Bronchial epithelial cell (primary cell): ENCODE measurements around the gene TNRC6C. TPM values are rescaled to one million over a fixed set of nuclear protein-coding genes. Genes with fewer than 3 reads are reported as not detected.

Experiments used
- DNase-seq: peaks from one replicate; pipeline ENCODE4 v3.0.0-alpha.2; 2010; ENCODE audit warnings: low read depth
- FAIRE-seq: peaks from 2 replicates; lab custom pipeline; 2011; peaks lifted over from hg19 to GRCh38; lab: Jason Lieb, UNC
- H3K27me3 ChIP-seq: 2 replicates; pipeline ENCODE4 v1.5.1; 2011; ENCODE audit warnings: low read length; ENCODE audit not compliant: control insufficient read depth, insufficient read depth
- H3K36me3 ChIP-seq: 2 replicates; pipeline ENCODE4 v1.5.1; 2011; ENCODE audit warnings: low read length; ENCODE audit not compliant: control insufficient read depth, insufficient read depth
- H3K4me3 ChIP-seq: 2 replicates; pipeline ENCODE4 v1.5.1; 2011; ENCODE audit warnings: mild to moderate bottlenecking, low read depth, low read length, control low read depth
- total RNA-seq: library from RNA; depleted of rRNA; stranded (reverse); fragments of >200 nt; gene quantifications from 2 replicates; pipeline ENCODE4 v1.2.1, GENCODE V29; 2014
- TF ChIP-seq, protein P1 (sequence below): IDR thresholded peaks from 2 replicates; pipeline ENCODE4 v1.5.1; 2011; ENCODE audit warnings: mild to moderate bottlenecking, moderate library complexity, low read length, control low read depth, inconsistent platforms; ENCODE audit not compliant: insufficient read depth, severe bottlenecking

The TNRC6C gene
- total RNA-seq, 1 donor from 2014 or later: 0.79 TPM

DNA sequence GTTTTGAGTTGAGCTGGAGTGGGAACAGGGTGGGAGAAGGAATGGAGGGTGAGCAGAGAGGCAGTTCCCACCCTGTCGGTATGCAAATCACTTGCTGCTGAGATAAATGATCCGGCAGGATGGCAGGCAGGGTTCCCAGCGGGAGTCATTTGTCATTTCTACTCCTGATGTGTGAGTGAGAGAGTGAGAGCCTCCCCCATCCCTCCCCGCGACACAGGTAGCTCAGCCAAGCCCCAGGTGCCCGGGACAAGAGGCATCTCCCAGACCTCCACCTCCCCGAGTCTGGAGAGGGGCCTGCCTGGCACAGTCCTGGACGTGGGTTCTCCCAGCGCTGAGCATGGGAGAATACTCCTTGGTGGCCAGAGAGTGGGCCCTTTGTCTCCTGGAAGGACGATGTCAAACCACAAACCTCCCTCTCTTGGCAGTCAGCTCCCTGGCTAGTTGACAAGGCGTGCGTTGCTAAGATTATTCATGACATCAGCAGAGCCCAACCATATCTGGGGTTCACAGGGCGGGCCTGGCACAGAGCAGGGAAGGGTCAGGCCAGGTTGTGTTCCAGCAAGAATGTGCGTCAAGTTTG, 33.7 kb upstream of the TNRC6C start:
- H3K27me3 ChIP-seq: peaks cover 1% of the 10 kb centered on the region
- DNase-seq: no peak
- H3K4me3 ChIP-seq: no peak overlapping the region
- H3K36me3 ChIP-seq: no peaks in the 10 kb centered on the region
- no peak for FAIRE-seq
- TF ChIP-seq, protein P1, sequence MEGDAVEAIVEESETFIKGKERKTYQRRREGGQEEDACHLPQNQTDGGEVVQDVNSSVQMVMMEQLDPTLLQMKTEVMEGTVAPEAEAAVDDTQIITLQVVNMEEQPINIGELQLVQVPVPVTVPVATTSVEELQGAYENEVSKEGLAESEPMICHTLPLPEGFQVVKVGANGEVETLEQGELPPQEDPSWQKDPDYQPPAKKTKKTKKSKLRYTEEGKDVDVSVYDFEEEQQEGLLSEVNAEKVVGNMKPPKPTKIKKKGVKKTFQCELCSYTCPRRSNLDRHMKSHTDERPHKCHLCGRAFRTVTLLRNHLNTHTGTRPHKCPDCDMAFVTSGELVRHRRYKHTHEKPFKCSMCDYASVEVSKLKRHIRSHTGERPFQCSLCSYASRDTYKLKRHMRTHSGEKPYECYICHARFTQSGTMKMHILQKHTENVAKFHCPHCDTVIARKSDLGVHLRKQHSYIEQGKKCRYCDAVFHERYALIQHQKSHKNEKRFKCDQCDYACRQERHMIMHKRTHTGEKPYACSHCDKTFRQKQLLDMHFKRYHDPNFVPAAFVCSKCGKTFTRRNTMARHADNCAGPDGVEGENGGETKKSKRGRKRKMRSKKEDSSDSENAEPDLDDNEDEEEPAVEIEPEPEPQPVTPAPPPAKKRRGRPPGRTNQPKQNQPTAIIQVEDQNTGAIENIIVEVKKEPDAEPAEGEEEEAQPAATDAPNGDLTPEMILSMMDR: no peak

DNA sequence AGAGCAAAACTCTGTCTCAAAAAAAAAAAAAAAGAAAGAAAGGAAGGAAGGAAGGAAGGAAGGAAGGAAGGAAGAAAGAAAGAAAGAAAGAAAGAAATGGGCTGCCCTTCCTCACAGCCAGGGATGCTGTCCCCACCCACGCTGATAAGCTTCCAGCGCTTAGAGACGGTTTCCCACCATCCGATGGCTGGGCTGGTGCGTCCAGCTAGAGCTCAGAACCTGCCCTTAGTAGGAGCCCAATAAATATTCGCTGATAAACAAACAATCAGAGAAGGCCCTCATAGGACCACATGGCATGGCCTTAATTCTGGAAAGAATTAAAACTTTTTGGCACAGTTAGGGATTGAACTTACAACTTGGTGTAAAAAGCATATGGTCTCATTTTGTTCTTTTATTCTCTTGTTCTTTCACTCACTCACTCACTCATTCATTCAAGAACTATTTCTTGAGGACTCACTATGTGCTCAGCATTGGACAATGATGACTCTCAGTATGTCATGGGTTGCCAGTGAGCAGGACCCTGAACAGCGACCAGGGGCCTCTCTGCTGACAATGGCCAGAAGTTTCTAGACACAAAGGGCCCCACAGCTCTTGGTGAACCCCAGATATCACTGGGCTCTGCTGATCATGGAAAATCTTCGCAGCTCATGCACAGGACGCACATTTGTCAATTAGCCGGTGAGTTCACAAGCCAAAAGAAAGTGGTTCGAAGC, 32.5 kb upstream of the TNRC6C start:
- H3K27me3 ChIP-seq: peaks cover 1% of the 10 kb centered on the region
- no peak for DNase-seq
- FAIRE-seq: no peak
- no peak overlapping the region for H3K4me3 ChIP-seq
- H3K36me3 ChIP-seq: no peaks in the 10 kb centered on the region
- TF ChIP-seq, protein P1: no peak

DNA sequence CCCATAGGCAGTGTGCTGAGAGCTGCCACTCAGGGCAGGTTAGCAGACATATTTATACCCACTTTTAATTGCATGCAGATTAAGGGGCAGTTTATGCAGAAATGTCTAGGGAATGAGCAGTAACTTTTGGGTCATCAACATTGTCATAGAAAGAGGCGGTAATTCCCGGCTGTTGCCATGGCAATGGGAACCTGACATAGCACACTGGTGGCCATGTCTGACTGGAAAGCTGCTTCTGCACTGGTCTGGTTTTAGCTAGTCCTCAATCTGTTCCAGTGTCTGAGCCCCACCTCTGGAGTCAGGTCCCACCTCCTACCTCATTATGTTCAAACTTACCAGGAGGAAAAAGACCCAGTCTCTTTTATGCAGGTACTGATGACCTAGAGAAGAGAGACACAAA, 31.5 kb upstream of the TNRC6C start:
- TF ChIP-seq, protein P1: no peak
- FAIRE-seq (peak; percentile 43), DNase-seq (no peak)
- peaks cover 1% of the 10 kb centered on the region for H3K27me3 ChIP-seq
- no peaks in the 10 kb centered on the region for H3K36me3 ChIP-seq
- H3K4me3 ChIP-seq: no peak overlapping the region

DNA sequence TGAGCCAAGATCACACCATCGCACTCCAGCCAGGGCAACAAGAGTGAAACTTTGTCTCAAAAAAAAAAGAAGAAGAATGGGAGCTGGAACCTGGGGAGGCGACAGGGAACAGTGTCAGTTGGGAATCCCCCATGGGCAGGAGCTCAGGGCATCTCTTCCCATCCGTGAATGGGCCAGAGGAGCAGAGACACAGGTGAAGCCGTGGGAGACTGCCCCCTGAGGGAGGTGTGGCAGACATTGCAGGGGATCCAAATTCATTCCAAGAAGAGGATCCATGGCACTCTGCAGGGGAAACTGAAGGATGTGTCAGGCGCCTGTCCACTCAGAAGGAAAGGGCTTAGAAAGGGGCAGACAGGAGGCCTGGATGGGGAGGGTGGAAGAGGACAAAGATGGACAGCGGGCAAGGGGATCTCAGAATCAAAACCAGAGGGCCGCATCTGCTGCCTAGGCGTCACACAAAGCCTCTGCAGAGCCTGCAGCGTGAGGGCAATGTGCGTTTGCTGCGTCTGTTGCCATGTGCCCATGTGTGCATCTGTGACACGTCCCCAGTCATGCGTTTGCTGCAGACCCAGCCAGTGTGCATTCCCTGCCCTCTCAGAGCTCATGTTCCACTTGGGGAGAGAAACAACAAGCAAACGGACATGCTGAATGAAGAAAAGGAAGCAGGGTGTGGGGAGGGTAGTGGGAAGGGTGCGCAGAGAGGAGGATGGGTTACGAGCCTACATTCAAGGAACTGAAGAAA, 30.6 kb upstream of the TNRC6C start:
- no peak overlapping the region for H3K4me3 ChIP-seq
- TF ChIP-seq, protein P1: no peak
- peaks cover 1% of the 10 kb centered on the region for H3K27me3 ChIP-seq
- DNase-seq (no peak), FAIRE-seq (no peak)
- no peaks in the 10 kb centered on the region for H3K36me3 ChIP-seq

DNA sequence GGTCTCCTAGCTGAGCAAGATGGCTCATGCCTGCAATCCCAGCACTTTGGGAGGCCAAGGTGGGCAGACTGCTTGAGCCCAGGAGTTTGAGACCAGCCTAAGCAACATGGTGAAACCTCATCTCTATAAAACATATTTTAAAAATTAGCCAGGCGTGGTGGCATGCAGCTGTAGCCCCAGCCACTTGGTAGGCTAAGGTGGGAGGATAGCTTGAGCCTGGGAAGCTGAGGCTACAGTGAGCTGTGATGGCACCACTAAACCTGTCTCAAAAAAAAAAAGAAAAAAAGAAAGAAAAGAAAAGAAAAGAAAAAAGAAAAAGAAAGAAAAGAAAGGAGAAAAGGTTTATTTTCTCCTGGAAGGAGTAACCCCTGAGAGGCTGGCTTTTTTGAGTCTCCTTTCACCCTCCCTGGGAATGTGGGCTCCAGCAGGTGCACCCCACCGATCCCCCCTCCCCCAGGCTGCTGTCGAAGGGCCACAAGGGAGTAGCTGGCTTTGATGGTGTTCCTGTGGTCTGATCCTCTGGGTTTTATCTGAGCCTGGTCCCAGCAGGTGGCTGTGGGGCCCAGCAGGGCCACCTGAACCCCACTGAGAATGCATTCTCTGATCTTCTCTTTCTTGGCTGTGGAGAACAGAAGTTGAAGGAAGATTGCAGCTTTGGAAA, 29.9 kb upstream of the TNRC6C start:
- FAIRE-seq: no peak
- DNase-seq: no peak
- Histone ChIP-seq H3K36me3 (no peaks in the 10 kb centered on the region), H3K4me3 (no peak overlapping the region), H3K27me3 (peaks cover 1% of the 10 kb centered on the region)
- TF ChIP-seq, protein P1: no peak
